T-helper 2 cell treated with Interferon-gamma antibody and Interleukin-4, amounts not matched to agents 100 ng/mL and 5 ng/mL, for 36 hours (primary cell): ENCODE data around the gene AOAH. TPM values are rescaled to one million over a fixed set of nuclear protein-coding genes. Genes with fewer than 3 reads are reported as not detected.
"Not testable (repeated sequence)": the region's sequence is repeated elsewhere in the genome, so short reads cannot be mapped to it uniquely, and the experiment has no call there.

Experiments
- intact Hi-C: fragments of 100-400 bp; cut with micrococcal nuclease; formaldehyde crosslinking; loops from one replicate; pipeline ENCODE4 v1.15.1; 2023
- total RNA-seq: library from RNA; stranded (reverse); gene quantifications from 2 replicates; pipeline ENCODE4 v1.2.3, GENCODE V29; 2022

AOAH gene
- total RNA-seq, 1 donor from 2014 or later: 46.0 TPM

DNA sequence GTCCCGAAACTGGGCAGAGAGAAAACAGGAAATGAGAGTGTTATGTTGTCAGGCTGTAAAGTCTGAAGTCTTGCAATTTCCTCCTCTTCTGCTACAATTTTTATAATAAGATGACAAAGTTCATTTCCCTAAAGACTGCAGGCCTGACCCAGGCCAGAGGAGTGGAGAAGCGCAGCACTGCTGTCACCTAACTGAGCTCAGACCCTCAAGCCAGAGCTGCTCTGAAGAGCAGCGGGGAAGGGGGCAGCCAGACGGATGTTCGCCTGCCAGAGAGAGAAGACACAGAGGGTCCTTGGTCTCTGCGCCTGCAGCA, 12.6 kb upstream of the AOAH start:
- intact Hi-C loops: no loop called here

DNA sequence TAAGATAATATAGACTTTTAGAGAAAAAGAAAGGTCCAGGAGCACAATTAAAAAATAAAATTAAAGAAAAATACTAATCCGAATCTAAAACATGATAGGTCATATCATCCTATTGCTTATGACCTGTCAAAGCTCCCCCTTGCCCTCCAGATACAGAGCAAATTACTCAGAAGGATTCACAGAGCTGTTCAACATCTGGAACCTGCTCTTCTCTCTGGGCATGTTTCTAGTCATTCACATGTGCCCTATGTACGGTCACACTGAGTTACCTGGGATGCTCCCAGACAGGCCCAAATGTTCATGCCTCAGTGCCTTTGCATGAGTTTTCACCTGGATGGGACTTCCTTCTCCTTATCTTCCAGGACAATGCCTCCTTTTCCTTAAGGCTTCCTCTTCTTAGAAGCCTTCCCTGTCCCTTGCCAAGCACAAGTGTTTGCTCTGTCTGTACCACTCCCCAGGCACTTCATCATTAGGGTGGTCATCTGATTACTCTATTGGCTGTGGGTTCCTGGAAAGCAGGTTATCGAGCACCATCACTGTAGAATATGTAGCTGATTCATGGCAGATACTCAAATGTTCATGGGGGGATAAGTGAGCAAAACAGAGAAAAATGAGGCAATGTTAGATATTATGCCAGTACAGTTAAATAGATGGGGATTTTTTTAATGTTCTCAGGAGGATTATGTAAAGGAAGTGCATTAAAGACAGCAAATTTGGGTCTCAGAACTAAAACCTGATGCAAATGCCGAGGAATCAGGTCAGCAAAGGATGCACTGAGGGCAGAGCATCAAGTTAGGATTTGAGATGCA, 12.0 kb upstream of the AOAH start:
- intact Hi-C loops: no loop called here

- intact Hi-C loops: no loop called here
These were observed 10.9 kb upstream of the AOAH start for GRCh38 chr7:36735172-36735571.

DNA sequence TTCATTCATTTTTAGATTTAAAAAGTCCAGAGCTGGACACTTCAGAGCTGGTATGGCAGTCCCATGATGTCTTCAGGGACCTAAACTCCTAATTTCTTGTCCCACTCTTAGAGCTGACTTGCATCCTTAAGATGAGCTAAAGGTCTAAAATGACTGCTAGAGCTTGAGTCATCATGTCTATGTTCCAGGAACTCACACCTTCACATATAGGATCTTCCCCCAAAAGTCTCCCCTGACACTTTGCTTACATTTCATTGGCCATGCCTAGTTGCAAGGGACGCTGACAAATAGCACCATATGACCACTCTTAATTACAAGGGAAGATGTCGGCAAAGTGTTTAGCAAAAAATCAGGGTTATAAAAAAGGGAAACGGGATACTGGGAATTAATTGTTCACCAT, 10.4 kb upstream of the AOAH start:
- intact Hi-C loops: no loop called here

DNA sequence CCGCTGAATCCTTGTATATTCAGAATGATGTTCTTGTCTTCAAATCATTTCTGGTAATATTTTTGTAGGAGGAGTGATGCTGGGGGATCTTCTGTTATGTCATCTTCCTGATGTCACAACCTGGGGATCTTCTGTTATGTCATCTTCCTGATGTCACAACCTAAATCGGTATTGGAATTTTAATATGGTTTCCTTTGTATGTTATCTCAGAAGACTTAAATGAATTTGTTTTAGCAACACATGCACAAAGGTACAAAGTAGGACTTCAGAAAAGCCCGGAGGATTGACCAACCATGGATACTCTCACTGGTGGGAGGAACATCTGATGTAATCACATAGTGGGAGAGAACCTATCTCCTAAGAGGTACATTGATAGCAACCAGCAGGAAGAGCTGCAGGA, 9.1 kb upstream of the AOAH start:
- intact Hi-C loops: no loop called here

DNA sequence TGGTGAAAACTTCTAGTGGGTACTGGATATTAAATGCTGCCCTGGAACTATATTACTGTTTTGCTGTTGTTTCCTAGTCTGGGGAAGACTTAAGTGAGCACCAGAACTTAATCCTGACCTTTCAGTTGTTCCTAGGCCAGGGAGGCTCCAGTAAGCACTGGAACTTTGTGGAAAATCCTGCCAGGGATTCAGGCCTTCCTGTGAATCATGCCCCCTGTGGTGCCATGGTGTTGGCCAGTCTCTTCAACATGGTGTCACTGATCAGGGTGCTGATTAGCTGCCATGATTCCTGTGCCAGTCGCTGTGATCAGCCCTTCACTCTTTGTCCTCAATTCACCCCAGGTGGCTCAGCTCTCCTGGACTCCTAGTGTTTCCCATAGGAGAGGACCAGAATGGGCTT, 8.5 kb upstream of the AOAH start:
- intact Hi-C loops: no loop called here

GRCh38 chr7:36730046-36730445, 5.8 kb upstream of the AOAH start:
- intact Hi-C loops: no loop called here

- intact Hi-C loops: no loop called here
These were observed 3.8 kb upstream of the AOAH start for GRCh38 chr7:36728143-36728542.

GRCh38 chr7:36726806-36727503, 2.7 kb upstream of the AOAH start:
- intact Hi-C loops: no loop called here

DNA sequence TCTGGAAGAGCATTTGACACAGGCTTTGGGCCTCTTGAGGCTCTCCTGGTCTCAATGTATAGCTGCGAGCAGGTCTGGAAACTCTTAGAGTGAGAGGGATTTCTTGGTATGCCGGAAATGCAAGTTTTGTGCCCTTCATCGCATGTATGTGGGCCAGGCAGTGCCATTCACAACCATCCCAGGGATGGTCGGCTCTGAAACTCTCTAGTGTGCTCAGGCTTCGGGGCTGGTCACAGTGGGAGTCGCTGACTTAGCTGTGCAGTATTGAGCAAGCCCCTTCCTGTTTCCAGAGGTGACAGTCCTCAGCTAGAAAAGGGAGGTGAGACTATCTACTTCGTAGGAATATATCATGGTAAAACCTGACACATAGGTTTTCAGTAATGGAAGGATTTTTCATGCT, 2.0 kb upstream of the AOAH start:
- intact Hi-C loops: no loop called here

DNA sequence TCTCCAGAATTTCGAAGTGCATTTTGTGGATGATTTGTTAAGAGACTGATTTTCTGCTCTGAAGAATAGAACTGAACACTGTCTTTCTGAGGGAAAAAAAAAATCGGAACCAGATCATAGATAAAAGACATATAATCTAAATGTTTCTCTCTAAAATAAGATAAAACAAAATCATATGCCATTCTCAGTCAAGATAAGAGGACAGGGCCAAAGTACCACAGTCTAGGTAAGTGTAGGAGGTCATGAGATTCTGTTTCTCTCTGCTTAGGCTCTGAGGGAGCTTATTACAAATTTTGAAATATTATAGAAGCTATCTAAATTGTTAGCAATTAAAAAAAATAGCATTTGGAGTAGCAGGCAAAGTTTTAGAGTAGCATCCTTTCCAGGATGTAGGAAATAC, 702 bp upstream of the AOAH start:
- intact Hi-C loops: loop anchor here (1.0 to 5.0 kb wide), 3 partner anchors 47 to 333 kb away; no protein-coding TSS in a partner anchor

DNA sequence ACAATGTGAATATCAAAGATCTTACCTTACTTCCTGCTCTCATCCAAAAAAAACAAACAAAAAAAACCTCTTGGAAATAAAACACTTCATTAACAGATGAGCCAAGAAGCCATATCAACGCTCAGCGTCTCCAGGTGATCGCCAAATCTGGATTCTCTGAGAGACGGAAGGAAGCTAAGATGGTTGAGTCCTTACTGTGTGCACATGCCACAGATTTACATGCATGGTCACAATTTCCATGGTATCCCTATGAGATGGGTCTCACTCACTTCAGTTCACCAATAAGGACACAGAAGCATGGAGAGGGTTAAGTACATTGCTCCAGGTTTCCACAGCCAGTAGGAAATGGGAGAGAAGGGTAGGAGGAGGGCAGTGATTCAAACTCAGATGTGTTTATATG, 1.0 kb downstream of the AOAH start:
- intact Hi-C loops: loop anchor here (5.0 kb wide), 1 partner anchor 331 kb away; no protein-coding TSS in a partner anchor

DNA sequence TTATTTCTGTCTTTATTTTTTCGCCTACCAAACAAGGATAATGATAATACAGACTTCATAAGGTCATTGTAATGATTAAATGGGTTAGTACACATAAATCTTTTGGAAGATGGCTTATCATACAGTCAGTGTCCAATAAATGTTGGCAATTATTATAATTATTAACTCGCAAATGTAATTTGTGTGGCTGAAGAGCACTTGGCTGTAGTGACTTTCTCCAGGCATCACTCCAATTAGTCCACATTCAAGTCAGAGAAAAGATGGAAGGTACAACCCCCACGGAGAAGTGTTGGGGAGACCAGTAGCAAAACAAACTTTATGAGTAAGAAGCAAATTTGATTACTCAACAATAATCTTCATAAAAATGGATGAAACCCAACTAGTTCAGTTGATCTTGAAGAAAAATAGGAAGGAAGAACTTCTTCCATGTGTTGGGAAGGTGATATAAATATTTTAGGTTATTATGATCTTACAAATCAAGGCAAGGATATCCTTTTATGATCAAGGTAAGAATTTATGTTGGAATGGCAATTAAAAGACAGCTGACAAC, 5.1 kb downstream of the AOAH start:
- intact Hi-C loops: no loop called here

DNA sequence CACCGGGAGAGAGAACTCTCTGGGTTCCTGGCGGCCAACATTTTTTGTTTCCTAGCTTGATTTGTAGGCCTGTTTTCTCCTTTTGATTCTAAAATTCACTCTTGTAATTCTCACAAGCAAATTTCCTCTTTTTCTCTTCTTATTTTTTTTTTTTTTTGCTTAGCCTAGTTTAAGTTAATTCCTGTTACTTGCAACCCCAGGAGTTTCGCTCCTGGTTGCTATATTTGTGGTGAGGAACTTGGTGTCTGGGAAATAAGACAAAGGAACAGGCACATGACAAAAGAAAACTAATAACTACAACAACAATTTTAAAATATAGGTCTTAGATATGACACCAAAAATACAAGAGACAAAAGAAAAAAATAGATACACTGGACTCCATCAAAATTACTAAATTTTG, 6.7 kb downstream of the AOAH start:
- intact Hi-C loops: no loop called here

DNA sequence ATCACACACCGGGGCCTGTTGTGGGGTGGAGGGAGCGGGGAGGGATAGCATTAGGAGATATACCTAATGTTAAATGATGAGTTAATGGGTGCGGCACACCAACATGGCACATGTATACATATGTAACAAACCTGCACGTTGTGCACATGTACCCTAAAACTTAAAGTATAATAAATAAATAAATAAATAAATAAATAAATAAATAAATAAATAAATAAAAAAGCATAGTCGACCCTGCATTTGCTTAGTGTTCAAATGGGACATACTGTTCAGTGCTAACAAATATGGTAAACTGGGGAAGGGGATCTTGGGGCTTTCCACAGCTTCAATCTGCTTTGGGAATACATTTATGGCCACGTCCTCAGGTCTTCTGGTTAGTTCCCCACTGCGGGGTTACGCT, 7.5 kb downstream of the AOAH start:
- intact Hi-C loops: not testable (repeated sequence)

DNA sequence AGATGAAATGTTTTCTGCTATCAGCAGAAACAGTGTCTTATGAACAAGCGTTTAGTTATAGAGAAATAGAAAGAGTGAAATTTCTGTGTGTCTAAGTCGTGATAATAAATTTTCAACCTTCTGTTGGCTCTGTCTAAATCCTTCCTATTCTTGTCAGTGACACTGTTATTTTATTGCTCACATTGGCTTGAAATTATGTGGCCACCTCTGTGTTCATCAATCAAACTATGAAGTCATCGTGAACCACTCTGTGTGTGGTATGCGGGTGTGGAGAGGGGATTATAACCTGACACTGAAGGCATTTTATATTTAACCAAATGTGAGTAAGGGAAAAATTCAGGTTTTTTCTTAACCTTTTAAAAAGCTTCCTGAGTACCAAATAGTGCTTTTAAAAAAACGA, 12.3 kb downstream of the AOAH start:
- intact Hi-C loops: no loop called here

- intact Hi-C loops: no loop called here
These were observed 13.0 kb downstream of the AOAH start for GRCh38 chr7:36711256-36711655.

DNA sequence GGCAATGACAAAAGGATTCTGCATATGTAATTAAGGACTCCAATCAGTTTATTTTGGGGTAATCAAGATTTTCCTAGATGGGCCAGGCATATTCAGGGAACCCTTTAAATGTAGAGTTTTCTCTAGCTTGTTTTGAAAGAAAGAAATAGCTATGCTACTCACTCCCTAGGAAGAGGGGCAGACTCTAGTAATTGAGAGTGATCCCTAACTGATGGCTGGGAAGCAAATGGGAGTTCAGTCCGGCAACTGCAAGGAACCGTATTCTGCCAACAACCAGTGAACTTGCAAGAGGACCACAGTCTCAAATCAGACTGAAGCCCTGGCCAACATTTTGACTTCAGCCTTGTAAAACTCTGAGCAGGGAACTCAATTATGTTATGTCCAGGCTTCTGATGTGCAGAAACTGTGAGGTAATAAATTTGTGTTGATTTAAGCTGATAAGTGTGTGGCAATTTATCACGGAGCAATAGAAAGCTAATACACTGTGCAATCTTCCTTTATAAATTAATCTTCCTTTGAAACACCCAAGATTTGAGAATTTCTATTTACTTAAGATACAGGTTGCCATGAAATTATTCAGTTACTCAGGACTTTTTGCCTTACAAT, 14.0 kb downstream of the AOAH start:
- intact Hi-C loops: no loop called here

DNA sequence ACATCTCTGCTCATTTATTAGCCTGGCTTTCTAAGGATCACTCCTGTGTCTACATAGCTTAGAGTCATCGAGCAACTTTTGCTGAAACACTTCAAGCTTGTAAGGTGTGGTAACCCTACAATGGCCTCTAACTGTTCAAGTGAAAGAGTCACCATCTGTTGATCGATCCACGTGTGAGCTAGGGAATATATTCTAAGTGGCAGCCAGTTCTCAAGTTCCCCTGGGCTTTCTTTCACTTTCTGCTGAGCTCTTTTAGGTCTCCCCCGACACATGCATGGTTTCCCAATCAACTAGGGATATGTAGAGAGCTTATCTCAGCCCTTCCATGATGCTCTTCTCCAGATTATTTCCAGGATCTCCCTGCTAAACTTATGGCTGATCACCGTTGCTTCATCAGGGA, 15.5 kb downstream of the AOAH start:
- intact Hi-C loops: no loop called here

GRCh38 chr7:36707898-36708297, 16.4 kb downstream of the AOAH start:
- intact Hi-C loops: loop anchor here (2.0 kb wide), 1 partner anchor 13 kb away; no protein-coding TSS in a partner anchor

DNA sequence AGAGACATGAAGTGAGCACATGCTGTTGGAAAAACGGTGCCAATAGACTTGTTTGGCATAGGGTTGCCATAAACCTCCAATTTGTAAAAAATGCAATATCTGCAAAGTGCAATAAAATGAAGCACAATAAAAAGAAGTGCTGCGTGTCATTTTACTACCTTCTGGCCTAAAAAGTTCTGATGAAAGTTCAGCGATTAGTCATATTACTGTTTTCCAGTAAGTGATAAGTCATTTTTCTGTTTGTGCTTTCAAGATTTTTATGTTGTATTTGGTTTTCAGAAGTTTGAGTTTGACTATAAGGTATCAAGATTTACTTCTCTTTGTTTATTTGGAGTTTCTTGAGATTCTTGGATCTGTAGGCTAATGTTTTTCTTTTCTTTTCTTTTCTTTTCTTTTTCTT, 16.8 kb downstream of the AOAH start:
- intact Hi-C loops: loop anchor here (2.0 kb wide), 1 partner anchor 13 kb away; no protein-coding TSS in a partner anchor

GRCh38 chr7:36703860-36704259, 20.4 kb downstream of the AOAH start:
- intact Hi-C loops: not testable (repeated sequence)
